K562 (cell line): ENCODE measurements around the gene ACKR3. TPM values are rescaled to one million over a fixed set of nuclear protein-coding genes. Genes with fewer than 3 reads are reported as not detected.

Source experiments
- ATAC-seq: fragments of 200-7000 bp; cut with Tn5 transposase; 3 replicates; pipeline ENCODE4 v1.9.1; 2020; ENCODE audit warnings: moderate library complexity
- BruUV-seq: library from RNA; stranded (reverse); fragments of 400-500 nt; replicated peaks from 2 replicates; lab custom pipeline; 2021; lab: Mats Ljungman, UMichigan
- CTCF ChIA-PET: fragments of 300-600 bp; formaldehyde crosslinking; extraction: SDS; loops from one replicate; lab custom pipeline; 2021; ENCODE audit warnings: low intra/inter-chr PET ratio; lab: Yijun Ruan, JAX
- POLR2A ChIA-PET: fragments of 300-600, 350-650 bp; sonication (Branson Sonifier 250); formaldehyde crosslinking; extraction: SDS; loops from one replicate; lab custom pipeline; 2021; ENCODE audit warnings: antibody characterized with exemption, inconsistent platforms; lab: Yijun Ruan, JAX
- DNase-seq, 4 experiments: peaks; one replicate each; pipeline versions ENCODE4 v3.0.0 to v3.0.0-alpha.2; 2011 to 2018; ENCODE audit warnings: low spot score in 3 of 4, mixed read lengths in 3 of 4; ENCODE audit errors: extremely low read depth in 1 of 4
- FAIRE-seq: peaks from 2 replicates; lab custom pipeline; 2011; peaks lifted over from hg19 to GRCh38; lab: Jason Lieb, UNC
- H2AFZ ChIP-seq: 2 replicates; pipeline ENCODE4 v1.6.0; 2011; ENCODE audit warnings: low read depth, low read length, control low read depth, inconsistent platforms
- H3K27ac ChIP-seq: fragments of 200-600 bp; 3 replicates; pipeline ENCODE4 v1.8.0; 2011; ENCODE audit warnings: low read depth, mild to moderate bottlenecking, control low read depth, inconsistent platforms, low read length, moderate library complexity, mixed read lengths; ENCODE audit errors: extremely low read depth
- H3K27me3 ChIP-seq, 2 experiments: fragments of 300-600 bp in 1 of 2; 2 replicates in 1 of 2; 3 replicates in 1 of 2; pipeline versions ENCODE4 v1.6.0 to v1.8.0; 2011; ENCODE audit warnings: inconsistent platforms in 2 of 2, low read length in 2 of 2, mild to moderate bottlenecking in 1 of 2, mixed read lengths in 1 of 2, moderate library complexity in 1 of 2; ENCODE audit not compliant: control insufficient read depth in 2 of 2, insufficient read depth in 2 of 2
- H3K36me3 ChIP-seq: fragments of 300-600 bp; 3 replicates; pipeline ENCODE4 v1.8.0; 2011; ENCODE audit warnings: mild to moderate bottlenecking, low read length, inconsistent platforms; ENCODE audit not compliant: control insufficient read depth, insufficient read depth
- H3K4me1 ChIP-seq, 2 experiments: fragments of 200-600 bp in 1 of 2; replicated peaks in 1 of 2; 2 replicates in 1 of 2; 3 replicates in 1 of 2; pipeline versions ENCODE4 v1.5.1 to v1.8.0; 2011; ENCODE audit warnings: inconsistent platforms in 2 of 2, low read length in 2 of 2, mild to moderate bottlenecking in 1 of 2, mixed read lengths in 1 of 2, moderate library complexity in 1 of 2; ENCODE audit not compliant: control insufficient read depth in 2 of 2, insufficient read depth in 2 of 2
- H3K4me2 ChIP-seq: 2 replicates; pipeline ENCODE4 v1.6.1; 2011; ENCODE audit warnings: low read length, control low read depth, inconsistent platforms, mixed read lengths; ENCODE audit not compliant: insufficient read depth
- H3K4me3 ChIP-seq: fragments of 200-600 bp; sonication (generic), shearing (Covaris generic); 2 replicates; pipeline ENCODE4 v1.5.1; 2016; ENCODE audit warnings: control low read depth, inconsistent platforms
- H3K79me2 ChIP-seq: fragments of 200-600 bp; 3 replicates; pipeline ENCODE4 v1.8.0; 2011; ENCODE audit warnings: low read length, inconsistent platforms; ENCODE audit not compliant: control insufficient read depth, insufficient read depth
- H3K9ac ChIP-seq, 2 experiments: 2 replicates each; pipeline versions ENCODE4 v1.6.0 to v1.6.1; 2011; ENCODE audit warnings: low read depth in 2 of 2, low read length in 2 of 2, control low read depth in 1 of 2, inconsistent platforms in 1 of 2, mild to moderate bottlenecking in 1 of 2, mixed read lengths in 1 of 2; ENCODE audit not compliant: insufficient read depth in 1 of 2
- H3K9me1 ChIP-seq: one replicate; pipeline ENCODE4 v1.6.0; 2011; ENCODE audit warnings: inconsistent platforms, mild to moderate bottlenecking, low read length, moderate library complexity; ENCODE audit not compliant: control insufficient read depth, insufficient read depth
- H3K9me3 ChIP-seq: replicated peaks from 2 replicates; pipeline ENCODE4 v1.5.1; 2011; ENCODE audit warnings: low read depth, low read length, inconsistent platforms; ENCODE audit not compliant: control insufficient read depth, insufficient read depth
- H4K20me1 ChIP-seq: replicated peaks from 2 replicates; pipeline ENCODE4 v1.6.1; 2011; ENCODE audit warnings: low read length, inconsistent platforms, mixed read lengths; ENCODE audit not compliant: control insufficient read depth, insufficient read depth
- ELF1 ChIP-seq: fragments of 200-800 bp; sonication (Bioruptor generic); IDR thresholded peaks from 2 replicates; pipeline ENCODE4 v1.6.1; 2016; ENCODE audit warnings: missing genetic modification characterization, missing compliant biosample characterization
- HIVEP1 ChIP-seq: fragments of 250-450 bp; sonication (Bioruptor Pico); IDR thresholded peaks from 2 replicates; pipeline ENCODE4 v1.4.0; 2020; ENCODE audit warnings: mild to moderate bottlenecking
- MECOM ChIP-seq: fragments of 250-450 bp; sonication (Bioruptor Pico); IDR thresholded peaks from 2 replicates; pipeline ENCODE4 v1.8.0; 2022; ENCODE audit warnings: inconsistent platforms
- RBM22 ChIP-seq: fragments of 200-400 bp; formaldehyde crosslinking; IDR thresholded peaks from 2 replicates; pipeline ENCODE4 v1.6.1; 2018; ENCODE audit warnings: low read length, low read depth; ENCODE audit not compliant: poor library complexity, severe bottlenecking
- SMARCE1 ChIP-seq: fragments of 450-650 bp; IDR thresholded peaks from 2 replicates; pipeline ENCODE4 v1.7.1; 2016; ENCODE audit warnings: mild to moderate bottlenecking
- SOX6 ChIP-seq: fragments of 450-650 bp; IDR thresholded peaks from 2 replicates; pipeline ENCODE4 v1.6.1; 2014; ENCODE audit warnings: mild to moderate bottlenecking
- TFAP4 ChIP-seq: sonication (generic); formaldehyde crosslinking; IDR thresholded peaks from 2 replicates; pipeline ENCODE4 v1.8.0; 2022; ENCODE audit warnings: missing genetic modification reagents, mild to moderate bottlenecking, moderate library complexity, borderline replicate concordance
- ZBED1 ChIP-seq: IDR thresholded peaks from 2 replicates; pipeline ENCODE4 v1.6.1; 2014
- ZNF77 ChIP-seq: fragments of 250-450 bp; sonication (Bioruptor Pico); IDR thresholded peaks from 2 replicates; pipeline ENCODE4 v1.5.0; 2020
- WGBS: fragments of 100-300 bp; shearing (Covaris generic); methylation state at CpG from one replicate; pipeline ENCODE4 v1.1.6; 2016; ENCODE audit warnings: low coverage, mixed read lengths; ENCODE audit not compliant: insufficient coverage; ENCODE audit errors: missing lambda C conversion rate; 5-methylcytosine and 5-hydroxymethylcytosine counted together
- in situ Hi-C: fragments of 300-500 bp; cut with MboI; formaldehyde crosslinking; loops from 4 replicates; pipeline ENCODE4 v1.15.0; 2018; ENCODE audit warnings: inconsistent platforms, mixed read lengths
- intact Hi-C: fragments of 100-400 bp; cut with micrococcal nuclease; formaldehyde crosslinking; loops from 2 replicates; pipeline ENCODE4 v1.14.2; 2022
- polyA plus RNA-seq, 8 experiments: library from polyadenylated mRNA; depleted of rRNA in 4 of 8; stranded (reverse) in 5 of 8; unstranded in 3 of 8; fragments of >200 nt; fragmentation: Nextera tagmentation in 2 of 8; fragmentation: Illumina TruSeq in 1 of 8; extraction: Ambion mirVana in 2 of 8; extraction: Trizol in 1 of 8; gene quantifications; 2 replicates each; pipeline versions ENCODE4 v1.2.1 to v1.2.3, GENCODE V29; 2011 to 2014; ENCODE audit warnings: inconsistent platforms in 1 of 8, missing spikeins in 1 of 8
- total RNA-seq, 7 experiments: library from RNA; depleted of rRNA in 6 of 7; stranded (reverse); fragments of >200 nt in 6 of 7; fragmentation: Illumina TruSeq in 2 of 7; extraction: Trizol in 2 of 7; gene quantifications; 2 replicates each; pipeline versions ENCODE4 v1.2.1 to v1.2.3, GENCODE V29; 2011 to 2021; ENCODE audit warnings: low replicate concordance in 1 of 7

Gene ACKR3
- total and polyA plus RNA-seq, 9 of the 15 experiments (the other 6 are each of a cell fraction or from before 2014, with no cell fraction given), result 0.07 TPM; not detected in 8

- no TSS peak for BruUV-seq
- TF ChIP-seq SMARCE1, result no peak
- TF ChIP-seq ELF1, result no peak
- no peak for TF ChIP-seq ZNF77 (CRISPR knock-in tag)
- no peak for TF ChIP-seq HIVEP1 (CRISPR knock-in tag)
- no peak for TF ChIP-seq RBM22
- no peak for TF ChIP-seq SOX6
- no peak for TF ChIP-seq TFAP4 (CRISPR knock-in tag)
- no peak for TF ChIP-seq MECOM
- TF ChIP-seq ZBED1, result no peak
- no peak overlapping the region for H3K4me2 ChIP-seq
- no peak overlapping the region for H3K4me3 ChIP-seq
- WGBS, result 0% methylated on average over 8 of the region's 10 CpGs
- peaks cover 0 to 26% of the 10 kb centered on the region in 2 experiments; a peak in 3 of 5 replicates for H3K27me3 ChIP-seq
- H3K27ac ChIP-seq, result no peak overlapping the region
- no peaks in the 10 kb centered on the region for H3K36me3 ChIP-seq
- no peak for ATAC-seq
- H3K79me2 ChIP-seq, result no peaks in the 10 kb centered on the region
- in situ Hi-C loops (no loop called here), intact Hi-C loops (no loop called here)
- no peak overlapping the region for H2AFZ ChIP-seq
- H4K20me1 ChIP-seq, result no peaks in the 10 kb centered on the region; the same call in 1 of the 2 replicates
- POLR2A ChIA-PET, result interaction anchor here (0.7 kb wide), 1 partner anchor 506 kb away, joined by 3 read pairs; no protein-coding TSS in a partner anchor
- FAIRE-seq, result no peak
- no peak for DNase-seq
- no peaks in the 10 kb centered on the region for H3K4me1 ChIP-seq
- H3K9ac ChIP-seq, result no peak overlapping the region
- no peaks in the 10 kb centered on the region for H3K9me3 ChIP-seq
- CTCF ChIA-PET, result no interaction called here
- no peaks in the 10 kb centered on the region for H3K9me1 ChIP-seq
These were observed 578 bp upstream of the ACKR3 start for GRCh38 chr2:236568922-236569572.
